WTC11 (cell line): ENCODE measurements around the gene INPP5A.

Experiments used
- CREM ChIP-seq: sonication (generic); formaldehyde crosslinking; IDR thresholded peaks from 2 replicates; pipeline ENCODE4 v1.8.1; 2022; ENCODE audit warnings: mild to moderate bottlenecking, missing genetic modification reagents, moderate library complexity
- NFYB ChIP-seq: sonication (generic); formaldehyde crosslinking; conservative IDR thresholded peaks from 2 replicates; pipeline ENCODE4 v1.8.0; 2022; ENCODE audit warnings: low read depth, missing genetic modification reagents
- TCF7 ChIP-seq: sonication (generic); formaldehyde crosslinking; IDR thresholded peaks from 2 replicates; pipeline ENCODE4 v1.8.0; 2022; ENCODE audit warnings: mild to moderate bottlenecking, low read depth, missing genetic modification reagents, moderate library complexity
- TP53 ChIP-seq: sonication (generic); formaldehyde crosslinking; IDR thresholded peaks from 2 replicates; pipeline ENCODE4 v1.8.1; 2023; ENCODE audit warnings: mild to moderate bottlenecking, missing genetic modification reagents
- TF ChIP-seq, protein P1 (sequence below): sonication (generic); formaldehyde crosslinking; IDR thresholded peaks from 2 replicates; pipeline ENCODE4 v1.8.1; 2023; ENCODE audit warnings: mild to moderate bottlenecking, missing genetic modification reagents, moderate library complexity
- TF ChIP-seq, protein P2 (sequence below): sonication (generic); formaldehyde crosslinking; IDR thresholded peaks from 2 replicates; pipeline ENCODE4 v1.8.0; 2023; ENCODE audit warnings: missing genetic modification reagents
- TF ChIP-seq, protein P3 (sequence below): fragments of 200-600 bp; IDR thresholded peaks from 2 replicates; pipeline ENCODE4 v1.8.0; 2022; ENCODE audit warnings: antibody characterized with exemption
- TF ChIP-seq, protein P4 (sequence below): sonication (generic); formaldehyde crosslinking; IDR thresholded peaks from 2 replicates; pipeline ENCODE4 v1.8.1; 2022; ENCODE audit warnings: low read depth, mild to moderate bottlenecking, moderate library complexity, missing genetic modification reagents, borderline replicate concordance

DNA sequence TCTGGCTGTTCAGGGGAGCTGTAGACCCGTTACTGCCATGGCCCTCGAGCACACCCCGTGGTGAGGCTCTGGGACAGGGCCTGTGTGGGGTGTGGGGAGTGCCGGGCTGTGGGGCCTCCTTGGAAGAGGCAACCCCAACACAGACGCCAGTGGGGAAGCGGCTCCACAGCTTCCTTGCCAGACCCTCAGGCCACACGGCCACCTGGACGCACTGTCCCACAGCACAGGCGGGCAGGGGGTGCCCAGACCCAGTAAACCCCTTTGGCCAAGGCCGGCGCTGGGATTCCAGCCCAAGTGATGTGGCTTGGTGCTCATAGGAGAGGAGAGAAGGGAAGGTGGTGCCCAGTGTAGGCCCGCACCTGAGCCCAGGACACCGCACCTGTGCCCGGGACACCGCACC is 261.3 kb downstream of the INPP5A start:
- TF ChIP-seq TP53 (CRISPR knock-in tag) (no peak), CREM (CRISPR knock-in tag) (no peak), TCF7 (CRISPR knock-in tag) (no peak), NFYB (CRISPR knock-in tag) (no peak)
- TF ChIP-seq, protein P1, sequence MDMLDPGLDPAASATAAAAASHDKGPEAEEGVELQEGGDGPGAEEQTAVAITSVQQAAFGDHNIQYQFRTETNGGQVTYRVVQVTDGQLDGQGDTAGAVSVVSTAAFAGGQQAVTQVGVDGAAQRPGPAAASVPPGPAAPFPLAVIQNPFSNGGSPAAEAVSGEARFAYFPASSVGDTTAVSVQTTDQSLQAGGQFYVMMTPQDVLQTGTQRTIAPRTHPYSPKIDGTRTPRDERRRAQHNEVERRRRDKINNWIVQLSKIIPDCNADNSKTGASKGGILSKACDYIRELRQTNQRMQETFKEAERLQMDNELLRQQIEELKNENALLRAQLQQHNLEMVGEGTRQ, result no peak
- TF ChIP-seq, protein P2, sequence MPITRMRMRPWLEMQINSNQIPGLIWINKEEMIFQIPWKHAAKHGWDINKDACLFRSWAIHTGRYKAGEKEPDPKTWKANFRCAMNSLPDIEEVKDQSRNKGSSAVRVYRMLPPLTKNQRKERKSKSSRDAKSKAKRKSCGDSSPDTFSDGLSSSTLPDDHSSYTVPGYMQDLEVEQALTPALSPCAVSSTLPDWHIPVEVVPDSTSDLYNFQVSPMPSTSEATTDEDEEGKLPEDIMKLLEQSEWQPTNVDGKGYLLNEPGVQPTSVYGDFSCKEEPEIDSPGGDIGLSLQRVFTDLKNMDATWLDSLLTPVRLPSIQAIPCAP (CRISPR knock-in tag), result no peak
- TF ChIP-seq, protein P3, sequence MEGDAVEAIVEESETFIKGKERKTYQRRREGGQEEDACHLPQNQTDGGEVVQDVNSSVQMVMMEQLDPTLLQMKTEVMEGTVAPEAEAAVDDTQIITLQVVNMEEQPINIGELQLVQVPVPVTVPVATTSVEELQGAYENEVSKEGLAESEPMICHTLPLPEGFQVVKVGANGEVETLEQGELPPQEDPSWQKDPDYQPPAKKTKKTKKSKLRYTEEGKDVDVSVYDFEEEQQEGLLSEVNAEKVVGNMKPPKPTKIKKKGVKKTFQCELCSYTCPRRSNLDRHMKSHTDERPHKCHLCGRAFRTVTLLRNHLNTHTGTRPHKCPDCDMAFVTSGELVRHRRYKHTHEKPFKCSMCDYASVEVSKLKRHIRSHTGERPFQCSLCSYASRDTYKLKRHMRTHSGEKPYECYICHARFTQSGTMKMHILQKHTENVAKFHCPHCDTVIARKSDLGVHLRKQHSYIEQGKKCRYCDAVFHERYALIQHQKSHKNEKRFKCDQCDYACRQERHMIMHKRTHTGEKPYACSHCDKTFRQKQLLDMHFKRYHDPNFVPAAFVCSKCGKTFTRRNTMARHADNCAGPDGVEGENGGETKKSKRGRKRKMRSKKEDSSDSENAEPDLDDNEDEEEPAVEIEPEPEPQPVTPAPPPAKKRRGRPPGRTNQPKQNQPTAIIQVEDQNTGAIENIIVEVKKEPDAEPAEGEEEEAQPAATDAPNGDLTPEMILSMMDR, result no peak
- TF ChIP-seq, protein P4, sequence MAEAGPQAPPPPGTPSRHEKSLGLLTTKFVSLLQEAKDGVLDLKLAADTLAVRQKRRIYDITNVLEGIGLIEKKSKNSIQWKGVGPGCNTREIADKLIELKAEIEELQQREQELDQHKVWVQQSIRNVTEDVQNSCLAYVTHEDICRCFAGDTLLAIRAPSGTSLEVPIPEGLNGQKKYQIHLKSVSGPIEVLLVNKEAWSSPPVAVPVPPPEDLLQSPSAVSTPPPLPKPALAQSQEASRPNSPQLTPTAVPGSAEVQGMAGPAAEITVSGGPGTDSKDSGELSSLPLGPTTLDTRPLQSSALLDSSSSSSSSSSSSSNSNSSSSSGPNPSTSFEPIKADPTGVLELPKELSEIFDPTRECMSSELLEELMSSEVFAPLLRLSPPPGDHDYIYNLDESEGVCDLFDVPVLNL (CRISPR knock-in tag), result no peak
